ENCODE data around the gene TTYH2.

Gene TTYH2

GRCh38 chr17:74292495-74292894, 79.1 kb downstream of the TTYH2 start:
- no peak for DNase-seq (ENCODE audit: low spot score)

- DNase-seq (ENCODE audit: low spot score), result no peak
These were observed 82.5 kb downstream of the TTYH2 start for GRCh38 chr17:74295625-74296547.

GRCh38 chr17:74296548-74296936, 83.2 kb downstream of the TTYH2 start:
- peak; percentile 60 for DNase-seq (ENCODE audit: low spot score)

GRCh38 chr17:74297941-74298340, 84.6 kb downstream of the TTYH2 start:
- no peak for DNase-seq (ENCODE audit: low spot score)

GRCh38 chr17:74298778-74299177, 85.4 kb downstream of the TTYH2 start:
- DNase-seq (ENCODE audit: low spot score), result no peak

GRCh38 chr17:74299226-74300009, 86.0 kb downstream of the TTYH2 start:
- DNase-seq (ENCODE audit: low spot score), result no peak

- no peak for DNase-seq (ENCODE audit: low spot score)
These were observed 89.9 kb downstream of the TTYH2 start for GRCh38 chr17:74303305-74303704.

- no peak for DNase-seq (ENCODE audit: low spot score)
These were observed 90.8 kb downstream of the TTYH2 start for GRCh38 chr17:74304184-74304583.

GRCh38 chr17:74305865-74306654, 92.7 kb downstream of the TTYH2 start:
- no peak for DNase-seq (ENCODE audit: low spot score)

GRCh38 chr17:74307984-74308773, 94.8 kb downstream of the TTYH2 start:
- no peak for DNase-seq (ENCODE audit: low spot score)

GRCh38 chr17:74309902-74310301, 96.5 kb downstream of the TTYH2 start:
- DNase-seq (ENCODE audit: low spot score), result no peak
